Peyer's patch (tissue), 4 donors: ENCODE measurements around the gene SPOCK2.

Experiments used
- CTCF ChIP-seq, 6 experiments: fragments of 450-650 bp in 4 of 6; fragments of 200-600 bp in 2 of 6; sonication (generic) in 1 of 6; IDR thresholded peaks; one replicate each; pipeline ENCODE4 v1.5.1; 2017 to 2019; ENCODE audit warnings: antibody characterized with exemption in 6 of 6, mild to moderate bottlenecking in 3 of 6, moderate library complexity in 1 of 6
- POLR2A ChIP-seq, 2 donors: fragments of 450-650 bp; IDR thresholded peaks; one replicate each; pipeline ENCODE4 v1.5.1; 2017; ENCODE audit warnings: antibody characterized with exemption in 2 of 2, mild to moderate bottlenecking in 2 of 2, moderate library complexity in 2 of 2

- TF ChIP-seq CTCF (IDR thresholded peaks at IDR 0.05) (no peak), POLR2A (IDR thresholded peaks at IDR 0.05) (no peak)
Measured at GRCh38 chr10:72133517-72133916, 45.2 kb upstream of the SPOCK2 start.
